ENCODE data around the gene TNFRSF12A. TPM values are rescaled to one million over a fixed set of nuclear protein-coding genes. Genes with fewer than 3 reads are reported as not detected.
"Not testable (repeated sequence)": the region's sequence is repeated elsewhere in the genome, so short reads cannot be mapped to it uniquely, and the experiment has no call there.

TNFRSF12A gene
- total RNA-seq, 1 experiment from 2014 or later, result 78.9 TPM

DNA sequence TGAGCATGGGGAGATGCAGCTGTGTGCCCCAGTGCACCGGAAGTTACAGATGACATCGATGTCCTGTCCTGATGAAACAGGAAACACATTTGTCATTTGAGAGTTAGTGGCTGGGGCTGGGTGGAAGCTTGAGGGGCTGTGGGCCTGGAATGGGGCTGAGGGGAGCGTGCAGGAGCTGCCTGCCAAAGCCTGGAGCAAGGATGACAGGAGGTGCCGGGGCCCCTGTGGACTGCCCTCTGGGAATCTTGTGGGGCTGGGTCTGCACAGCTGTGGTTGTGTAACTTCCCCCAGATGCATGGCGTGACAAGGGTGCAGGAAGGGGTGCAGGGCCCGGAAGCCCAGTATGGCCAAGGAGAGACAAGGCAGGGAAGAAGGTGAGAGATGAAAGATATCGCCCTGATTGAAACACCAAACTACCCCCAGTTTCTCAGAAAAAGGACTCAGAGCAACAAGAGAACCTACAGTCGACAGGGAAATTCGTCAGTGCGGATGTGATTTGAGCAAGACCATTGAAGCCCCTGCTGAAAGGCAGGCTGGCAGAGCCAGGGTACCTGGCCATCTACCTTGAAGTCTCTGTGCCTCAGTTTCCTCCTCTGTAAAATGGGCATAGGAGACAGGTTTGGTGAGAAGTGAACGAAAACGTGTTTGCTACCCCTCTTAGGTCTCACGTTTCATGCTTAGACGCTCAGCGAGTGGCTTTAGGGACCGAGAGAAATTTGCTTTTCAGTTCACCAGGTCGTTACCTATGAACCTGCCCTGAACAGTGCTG, 35.0 kb downstream of the TNFRSF12A start:
- H3K27ac Mint-ChIP-seq, result no peak overlapping the region
- peaks cover 10% of the 10 kb centered on the region; the same call in 1 of the 2 replicates for H3K27me3 Mint-ChIP-seq (ENCODE audit: low read depth)
- TF ChIP-seq TCF7 (CRISPR knock-in tag; IDR thresholded peaks at IDR 0.05; ENCODE audit: low read depth) (no peak), MXD4 (CRISPR knock-in tag; IDR thresholded peaks at IDR 0.05; ENCODE audit: borderline replicate concordance) (no peak), ATF6 (CRISPR knock-in tag; IDR thresholded peaks at IDR 0.05) (no peak), E2F5 (CRISPR knock-in tag; IDR thresholded peaks at IDR 0.05) (no peak), CBFB (CRISPR knock-in tag; IDR thresholded peaks at IDR 0.05; ENCODE audit: low read depth) (no peak), TP53 (CRISPR knock-in tag; IDR thresholded peaks at IDR 0.05) (no peak), IRF2 (CRISPR knock-in tag; IDR thresholded peaks at IDR 0.05; ENCODE audit: borderline replicate concordance, low read depth) (no peak), RELA (CRISPR knock-in tag; IDR thresholded peaks at IDR 0.05; ENCODE audit: borderline replicate concordance) (no peak), NFATC4 (CRISPR knock-in tag; IDR thresholded peaks at IDR 0.05) (no peak), ATF1 (CRISPR knock-in tag; IDR thresholded peaks at IDR 0.05) (no peak)
- TF ChIP-seq, protein P1, sequence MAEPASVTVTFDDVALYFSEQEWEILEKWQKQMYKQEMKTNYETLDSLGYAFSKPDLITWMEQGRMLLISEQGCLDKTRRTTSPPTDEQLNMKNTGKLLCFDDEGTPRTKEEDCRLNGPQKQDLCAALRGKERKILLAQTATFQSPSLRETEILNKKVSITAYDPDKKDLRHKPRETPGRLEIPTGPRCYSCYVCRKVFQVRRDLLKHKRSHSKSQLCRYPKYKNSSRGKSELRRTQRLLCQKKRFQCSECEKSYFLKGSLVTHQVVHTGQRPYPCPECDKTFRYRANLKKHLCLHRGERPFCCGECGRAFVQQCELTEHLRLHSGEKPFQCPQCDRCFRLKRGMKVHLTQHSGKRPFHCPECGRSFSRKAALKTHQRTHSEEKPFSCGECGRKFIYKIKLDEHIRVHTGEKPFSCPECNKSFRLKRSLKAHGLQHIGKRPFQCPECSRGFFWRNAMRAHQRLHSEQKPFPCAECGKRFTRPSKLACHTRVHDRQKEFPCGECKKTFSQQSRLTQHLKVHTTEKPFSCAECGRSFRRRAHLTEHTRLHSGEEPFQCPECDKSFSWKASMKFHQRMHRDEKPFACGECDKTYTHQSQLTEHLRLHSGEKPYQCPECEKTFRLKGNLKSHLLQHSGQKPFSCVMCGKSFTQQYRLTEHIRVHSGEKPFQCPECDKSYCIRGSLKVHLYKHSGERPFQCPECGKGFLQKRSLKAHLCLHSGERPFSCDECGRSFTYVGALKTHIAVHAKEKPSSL (CRISPR knock-in tag; conservative IDR thresholded peaks at IDR 0.05), result no peak
- no peak for DNase-seq (ENCODE audit: low spot score)
- ChIA-PET CTCF (interaction anchor here (1.0 to 2.6 kb wide), 6 partner anchors 23 to 77 kb away, joined by 3 to 20 read pairs (median 4); partner anchors contain the start of gene ZNF205), POLR2A (interaction anchor here (1.3 kb wide), 1 partner anchor 96 kb away, joined by 6 read pairs; no protein-coding TSS in a partner anchor)
- peaks cover 15% of the 10 kb centered on the region for H3K36me3 Mint-ChIP-seq
- H3K4me3 Mint-ChIP-seq, result no peak overlapping the region
- peaks cover 25% of the 10 kb centered on the region for H3K4me1 Mint-ChIP-seq
- 0 out of 2 replicates have a peak, but pooled peaks cover 6% of the 10 kb centered on the region for H3K9me3 Mint-ChIP-seq
- ATAC-seq, result no peak

DNA sequence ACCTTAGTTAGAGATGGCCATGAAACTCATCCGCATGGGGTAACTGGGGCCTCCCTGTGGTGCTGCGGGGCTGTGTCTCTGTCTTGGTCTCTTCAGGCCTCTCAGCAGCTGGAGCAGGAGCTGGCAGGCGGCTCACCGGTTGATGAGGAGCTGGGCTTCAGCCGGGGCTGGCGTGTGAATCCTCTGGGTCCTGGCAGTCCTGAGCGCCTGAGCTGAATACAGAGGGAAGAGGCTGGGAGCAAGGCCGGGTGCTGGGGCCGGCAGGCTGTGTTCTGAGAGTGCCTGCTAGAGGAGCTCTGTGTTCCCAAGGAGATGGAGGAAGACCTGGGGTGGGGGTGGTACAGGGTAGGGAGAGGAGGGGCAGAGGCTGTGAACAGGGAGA, 35.6 kb downstream of the TNFRSF12A start:
- ChIA-PET POLR2A (interaction anchor here (1.3 kb wide), 1 partner anchor 95 kb away, joined by 6 read pairs; no protein-coding TSS in a partner anchor), CTCF (interaction anchor here (1.0 to 2.6 kb wide), 8 partner anchors 22 to 76 kb away, joined by 3 to 20 read pairs (median 4); partner anchors contain the start of gene ZNF205)
- H3K9me3 Mint-ChIP-seq; H3K27ac Mint-ChIP-seq; H3K4me3 Mint-ChIP-seq; DNase-seq (ENCODE audit: low spot score); H3K27me3 Mint-ChIP-seq (ENCODE audit: low read depth); ATAC-seq: not testable (repeated sequence)
- Mint-ChIP-seq H3K36me3 (peaks cover 15% of the 10 kb centered on the region), H3K4me1 (peaks cover 29% of the 10 kb centered on the region)

DNA sequence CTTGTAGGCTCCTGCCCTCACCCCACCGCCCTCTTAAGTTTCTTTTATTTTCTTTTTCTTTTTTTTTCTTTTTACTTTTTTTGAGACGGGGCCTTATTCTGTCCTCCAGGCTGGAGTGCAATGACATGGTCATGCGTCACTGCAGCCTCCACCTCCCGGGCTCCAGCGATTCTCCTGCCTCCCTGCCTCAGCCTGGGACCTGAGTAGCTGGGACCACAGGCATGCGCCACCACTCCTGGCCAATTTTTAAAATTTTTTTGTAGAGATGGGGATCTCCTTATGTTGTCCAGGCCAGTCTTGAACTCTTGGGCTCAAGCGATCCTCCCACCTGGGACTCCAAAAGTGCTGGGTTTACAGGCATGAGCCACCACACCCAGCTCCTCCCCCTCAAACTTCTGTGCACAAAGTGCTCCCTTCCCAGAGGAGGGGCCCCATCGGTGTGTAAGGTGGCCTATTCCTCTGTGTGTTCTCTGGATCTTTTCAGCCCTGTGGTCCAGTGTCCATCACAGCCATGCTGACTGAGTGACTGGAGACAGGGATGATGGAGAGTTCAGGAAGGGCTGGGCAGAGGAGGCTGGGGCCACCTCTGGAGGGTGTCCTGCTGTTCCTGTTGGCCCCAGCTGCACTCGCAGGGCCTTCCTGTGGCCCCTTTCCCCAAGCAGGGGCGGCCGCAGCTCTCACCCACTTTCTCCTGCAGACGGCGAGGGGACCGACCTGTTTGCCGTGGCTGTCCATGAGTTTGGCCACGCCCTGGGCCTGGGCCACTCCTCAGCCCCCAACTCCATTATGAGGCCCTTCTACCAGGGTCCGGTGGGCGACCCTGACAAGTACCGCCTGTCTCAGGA, 36.4 kb downstream of the TNFRSF12A start:
- H3K4me3 Mint-ChIP-seq, result no peak overlapping the region; the same call in 1 of the 2 replicates
- peaks cover 3% of the 10 kb centered on the region; the same call in 1 of the 2 replicates for H3K27me3 Mint-ChIP-seq (ENCODE audit: low read depth)
- no peak for DNase-seq (ENCODE audit: low spot score)
- H3K27ac Mint-ChIP-seq, result no peak overlapping the region
- no peak for ATAC-seq
- ChIA-PET POLR2A (interaction anchor here (1.3 kb wide), 1 partner anchor 94 kb away, joined by 6 read pairs; no protein-coding TSS in a partner anchor), CTCF (interaction anchor here (0.7 to 2.6 kb wide), 9 partner anchors 23 to 75 kb away, joined by 3 to 20 read pairs (median 4); partner anchors contain the start of gene ZNF205)
- 0 out of 2 replicates have a peak, but pooled peaks cover 6% of the 10 kb centered on the region for H3K9me3 Mint-ChIP-seq
- H3K4me1 Mint-ChIP-seq, result peaks cover 30% of the 10 kb centered on the region
- H3K36me3 Mint-ChIP-seq, result peaks cover 12% of the 10 kb centered on the region
- TF ChIP-seq HMGA2 (CRISPR knock-in tag; IDR thresholded peaks at IDR 0.05), result no peak
- TF ChIP-seq, protein P2, sequence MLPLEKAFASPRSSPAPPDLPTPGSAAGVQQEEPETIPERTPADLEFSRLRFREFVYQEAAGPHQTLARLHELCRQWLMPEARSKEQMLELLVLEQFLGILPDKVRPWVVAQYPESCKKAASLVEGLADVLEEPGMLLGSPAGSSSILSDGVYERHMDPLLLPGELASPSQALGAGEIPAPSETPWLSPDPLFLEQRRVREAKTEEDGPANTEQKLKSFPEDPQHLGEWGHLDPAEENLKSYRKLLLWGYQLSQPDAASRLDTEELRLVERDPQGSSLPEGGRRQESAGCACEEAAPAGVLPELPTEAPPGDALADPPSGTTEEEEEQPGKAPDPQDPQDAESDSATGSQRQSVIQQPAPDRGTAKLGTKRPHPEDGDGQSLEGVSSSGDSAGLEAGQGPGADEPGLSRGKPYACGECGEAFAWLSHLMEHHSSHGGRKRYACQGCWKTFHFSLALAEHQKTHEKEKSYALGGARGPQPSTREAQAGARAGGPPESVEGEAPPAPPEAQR (CRISPR knock-in tag; IDR thresholded peaks at IDR 0.05), result no peak
- no peak for TF ChIP-seq TEAD4 (CRISPR knock-in tag; IDR thresholded peaks at IDR 0.05)
- TF ChIP-seq, protein P3, sequence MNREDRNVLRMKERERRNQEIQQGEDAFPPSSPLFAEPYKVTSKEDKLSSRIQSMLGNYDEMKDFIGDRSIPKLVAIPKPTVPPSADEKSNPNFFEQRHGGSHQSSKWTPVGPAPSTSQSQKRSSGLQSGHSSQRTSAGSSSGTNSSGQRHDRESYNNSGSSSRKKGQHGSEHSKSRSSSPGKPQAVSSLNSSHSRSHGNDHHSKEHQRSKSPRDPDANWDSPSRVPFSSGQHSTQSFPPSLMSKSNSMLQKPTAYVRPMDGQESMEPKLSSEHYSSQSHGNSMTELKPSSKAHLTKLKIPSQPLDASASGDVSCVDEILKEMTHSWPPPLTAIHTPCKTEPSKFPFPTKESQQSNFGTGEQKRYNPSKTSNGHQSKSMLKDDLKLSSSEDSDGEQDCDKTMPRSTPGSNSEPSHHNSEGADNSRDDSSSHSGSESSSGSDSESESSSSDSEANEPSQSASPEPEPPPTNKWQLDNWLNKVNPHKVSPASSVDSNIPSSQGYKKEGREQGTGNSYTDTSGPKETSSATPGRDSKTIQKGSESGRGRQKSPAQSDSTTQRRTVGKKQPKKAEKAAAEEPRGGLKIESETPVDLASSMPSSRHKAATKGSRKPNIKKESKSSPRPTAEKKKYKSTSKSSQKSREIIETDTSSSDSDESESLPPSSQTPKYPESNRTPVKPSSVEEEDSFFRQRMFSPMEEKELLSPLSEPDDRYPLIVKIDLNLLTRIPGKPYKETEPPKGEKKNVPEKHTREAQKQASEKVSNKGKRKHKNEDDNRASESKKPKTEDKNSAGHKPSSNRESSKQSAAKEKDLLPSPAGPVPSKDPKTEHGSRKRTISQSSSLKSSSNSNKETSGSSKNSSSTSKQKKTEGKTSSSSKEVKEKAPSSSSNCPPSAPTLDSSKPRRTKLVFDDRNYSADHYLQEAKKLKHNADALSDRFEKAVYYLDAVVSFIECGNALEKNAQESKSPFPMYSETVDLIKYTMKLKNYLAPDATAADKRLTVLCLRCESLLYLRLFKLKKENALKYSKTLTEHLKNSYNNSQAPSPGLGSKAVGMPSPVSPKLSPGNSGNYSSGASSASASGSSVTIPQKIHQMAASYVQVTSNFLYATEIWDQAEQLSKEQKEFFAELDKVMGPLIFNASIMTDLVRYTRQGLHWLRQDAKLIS (CRISPR knock-in tag; IDR thresholded peaks at IDR 0.05; ENCODE audit: borderline replicate concordance), result no peak
- TF ChIP-seq E2F5 (CRISPR knock-in tag; IDR thresholded peaks at IDR 0.05), result no peak
